OCI-LY3 (cell line): Measurements from ENCODE around the gene RARA.
"Not testable (repeated sequence)": the region's sequence is repeated elsewhere in the genome, so short reads cannot be mapped to it uniquely, and the experiment has no call there.

Experiments
- H2AFZ ChIP-seq: fragments of 200-600, 300-600 bp; shearing (Covaris generic); 2 replicates; pipeline ENCODE4 v1.6.0; 2014; ENCODE audit warnings: antibody characterized with exemption, low read depth, low read length
- H3K27ac ChIP-seq: fragments of 200-600, 300-600 bp; sonication (generic); 2 replicates; pipeline ENCODE4 v1.5.1; 2014; ENCODE audit warnings: mild to moderate bottlenecking, low read length, moderate library complexity, mixed read lengths
- H3K27me3 ChIP-seq: fragments of 200-600, 300-600 bp; sonication (generic); 2 replicates; pipeline ENCODE4 v1.6.1; 2014; ENCODE audit warnings: low read depth, low read length, mixed read lengths
- H3K36me3 ChIP-seq: fragments of 200-600, 300-600 bp; sonication (generic); replicated peaks from 2 replicates; pipeline ENCODE3; 2014; ENCODE audit warnings: low read depth, low read length, mixed read lengths
- H3K4me1 ChIP-seq: fragments of 300-600, 200-600 bp; sonication (generic); 2 replicates; pipeline ENCODE4 v1.6.1; 2014; ENCODE audit warnings: low read length, mixed read lengths
- H3K4me2 ChIP-seq: fragments of 200-600, 300-600 bp; sonication (generic); 2 replicates; pipeline ENCODE4 v1.6.1; 2014; ENCODE audit warnings: low read length, mixed read lengths
- H3K4me3 ChIP-seq: fragments of 300-600, 200-600 bp; sonication (generic); 2 replicates; pipeline ENCODE4 v1.5.1; 2014; ENCODE audit warnings: antibody characterized with exemption, mild to moderate bottlenecking, low read length, moderate library complexity
- H3K79me2 ChIP-seq: fragments of 300-600, 200-600 bp; shearing (Covaris generic); 2 replicates; pipeline ENCODE4 v1.6.1; 2014; ENCODE audit warnings: mild to moderate bottlenecking, low read length, mixed read lengths
- H3K9ac ChIP-seq: fragments of 300-600, 200-600 bp; shearing (Covaris generic); 2 replicates; pipeline ENCODE4 v1.6.0; 2014; ENCODE audit warnings: mild to moderate bottlenecking, low read length, moderate library complexity
- H3K9me3 ChIP-seq: fragments of 200-600, 300-600 bp; shearing (Covaris generic); 2 replicates; pipeline ENCODE4 v1.6.1; 2014; ENCODE audit warnings: low read length, mixed read lengths; ENCODE audit not compliant: insufficient read depth
- H4K20me1 ChIP-seq: fragments of 200-600, 300-600 bp; sonication (generic); 2 replicates; pipeline ENCODE4 v1.6.1; 2016; ENCODE audit warnings: low read length, mixed read lengths; ENCODE audit not compliant: insufficient read depth
- CTCF ChIP-seq: fragments of 200-600, 300-600 bp; sonication (generic); IDR thresholded peaks from 2 replicates; pipeline ENCODE4 v1.5.1; 2014; ENCODE audit warnings: antibody characterized with exemption, low read length, low read depth
- EZH2phosphoT487 ChIP-seq: fragments of 200-600 bp; shearing (Covaris generic); IDR thresholded peaks from 2 replicates; pipeline ENCODE4 v1.6.1; 2018; ENCODE audit warnings: antibody characterized with exemption, mixed run types, low read depth

The RARA gene

GRCh38 chr17:40373324-40373723 lies 64.3 kb downstream of the RARA start:
- no peak overlapping the region for H3K9ac ChIP-seq
- no peaks in the 10 kb centered on the region for H3K9me3 ChIP-seq
- H4K20me1 ChIP-seq: no peaks in the 10 kb centered on the region
- TF ChIP-seq EZH2phosphoT487 (no peak), CTCF (no peak)
- no peaks in the 10 kb centered on the region for H3K79me2 ChIP-seq
- peaks cover 26% of the 10 kb centered on the region for H3K4me1 ChIP-seq
- H3K36me3 ChIP-seq: peaks cover 6% of the 10 kb centered on the region
- H2AFZ ChIP-seq: no peak overlapping the region
- no peak overlapping the region for H3K27ac ChIP-seq
- no peak overlapping the region for H3K4me3 ChIP-seq
- no peaks in the 10 kb centered on the region for H3K27me3 ChIP-seq
- no peak overlapping the region for H3K4me2 ChIP-seq

- H3K4me3 ChIP-seq: no peak overlapping the region
- H3K27me3 ChIP-seq: no peaks in the 10 kb centered on the region
- H3K27ac ChIP-seq: no peak overlapping the region
- H3K4me2 ChIP-seq: no peak overlapping the region
- no peaks in the 10 kb centered on the region for H4K20me1 ChIP-seq
- H2AFZ ChIP-seq: no peak overlapping the region
- no peaks in the 10 kb centered on the region for H3K9me3 ChIP-seq
- H3K36me3 ChIP-seq: peaks cover 6% of the 10 kb centered on the region
- peaks cover 26% of the 10 kb centered on the region for H3K4me1 ChIP-seq
- H3K9ac ChIP-seq: no peak overlapping the region
- no peaks in the 10 kb centered on the region for H3K79me2 ChIP-seq
- TF ChIP-seq EZH2phosphoT487 (no peak), CTCF (no peak)
Observed at GRCh38 chr17:40373999-40374398, 65.0 kb downstream of the RARA start.

- H4K20me1 ChIP-seq: no peaks in the 10 kb centered on the region
- peaks cover 6% of the 10 kb centered on the region for H3K36me3 ChIP-seq
- no peak overlapping the region for H3K9ac ChIP-seq
- no peak overlapping the region for H3K4me3 ChIP-seq
- no peak overlapping the region for H3K27ac ChIP-seq
- H3K9me3 ChIP-seq: no peaks in the 10 kb centered on the region
- TF ChIP-seq CTCF (no peak), EZH2phosphoT487 (no peak)
- H2AFZ ChIP-seq: no peak overlapping the region
- H3K79me2 ChIP-seq: no peaks in the 10 kb centered on the region
- H3K4me2 ChIP-seq: no peak overlapping the region
- peaks cover 26% of the 10 kb centered on the region for H3K4me1 ChIP-seq
- H3K27me3 ChIP-seq: no peaks in the 10 kb centered on the region
Observed at GRCh38 chr17:40374821-40375498, 66.0 kb downstream of the RARA start.

GRCh38 chr17:40375786-40376185 lies 66.8 kb downstream of the RARA start:
- H3K4me3 ChIP-seq, H2AFZ ChIP-seq, H3K27me3 ChIP-seq, H3K9ac ChIP-seq, H3K4me2 ChIP-seq, H3K9me3 ChIP-seq, H4K20me1 ChIP-seq, H3K79me2 ChIP-seq, H3K27ac ChIP-seq, H3K36me3 ChIP-seq: not testable (repeated sequence)
- peaks cover 26% of the 10 kb centered on the region for H3K4me1 ChIP-seq

- not testable (repeated sequence) for H3K27me3 ChIP-seq, H3K27ac ChIP-seq, H3K36me3 ChIP-seq, H3K9ac ChIP-seq, H4K20me1 ChIP-seq, H3K4me3 ChIP-seq, H3K79me2 ChIP-seq, H2AFZ ChIP-seq, H3K9me3 ChIP-seq, H3K4me2 ChIP-seq
- H3K4me1 ChIP-seq: peaks cover 23% of the 10 kb centered on the region
Observed at GRCh38 chr17:40376541-40376940, 67.6 kb downstream of the RARA start.
